Calu3 (cell line): ENCODE data around the gene GRIK4. TPM values are rescaled to one million over a fixed set of nuclear protein-coding genes. Genes with fewer than 3 reads are reported as not detected.

Source experiments
- BruUV-seq: library from RNA; stranded (reverse); fragments of 400-500 nt; replicated peaks from 2 replicates; lab custom pipeline; 2021; lab: Mats Ljungman, UMichigan
- CTCF ChIA-PET: fragments of 300-600 bp; sonication (Branson Sonifier 250); formaldehyde crosslinking; loops from one replicate; lab custom pipeline; 2022; ENCODE audit warnings: antibody characterized with exemption; lab: Charles Lee
- DNase-seq: peaks from one replicate; pipeline ENCODE4 v3.0.0; 2022
- H3K27ac Mint-ChIP-seq: one replicate; pipeline ENCODE4 v1.8.0; 2022; ENCODE audit warnings: mixed read lengths; ENCODE audit not compliant: unreplicated experiment
- H3K27me3 Mint-ChIP-seq: one replicate; pipeline ENCODE4 v1.8.0; 2022; ENCODE audit warnings: mixed read lengths; ENCODE audit not compliant: unreplicated experiment
- H3K36me3 Mint-ChIP-seq: one replicate; pipeline ENCODE4 v1.8.0; 2022; ENCODE audit warnings: mild to moderate bottlenecking, moderate library complexity, mixed read lengths; ENCODE audit not compliant: insufficient read depth, unreplicated experiment
- H3K4me1 Mint-ChIP-seq: one replicate; pipeline ENCODE4 v1.8.0; 2022; ENCODE audit warnings: mild to moderate bottlenecking, low read depth, mixed read lengths; ENCODE audit not compliant: unreplicated experiment
- H3K4me3 Mint-ChIP-seq: one replicate; pipeline ENCODE4 v1.8.0; 2022; ENCODE audit warnings: mild to moderate bottlenecking, low read depth, moderate library complexity, mixed read lengths; ENCODE audit not compliant: unreplicated experiment
- H3K9me3 Mint-ChIP-seq: one replicate; pipeline ENCODE4 v1.8.0; 2022; ENCODE audit warnings: low read depth, mixed read lengths; ENCODE audit not compliant: unreplicated experiment
- CTCF ChIP-seq: fragments of 200-600 bp; IDR thresholded peaks from one replicate; pipeline ENCODE4 v1.8.0; 2022; ENCODE audit warnings: antibody characterized with exemption; ENCODE audit not compliant: unreplicated experiment
- intact Hi-C: fragments of 100-400 bp; cut with micrococcal nuclease; formaldehyde crosslinking; loops from one replicate; pipeline ENCODE4 v1.10.0; 2022; ENCODE audit not compliant: unreplicated experiment
- total RNA-seq: library from RNA; stranded (reverse); gene quantifications from 2 replicates; pipeline ENCODE4 v1.2.3, GENCODE V29; 2022

Gene GRIK4
- total RNA-seq, 1 experiment from 2014 or later: not detected

DNA sequence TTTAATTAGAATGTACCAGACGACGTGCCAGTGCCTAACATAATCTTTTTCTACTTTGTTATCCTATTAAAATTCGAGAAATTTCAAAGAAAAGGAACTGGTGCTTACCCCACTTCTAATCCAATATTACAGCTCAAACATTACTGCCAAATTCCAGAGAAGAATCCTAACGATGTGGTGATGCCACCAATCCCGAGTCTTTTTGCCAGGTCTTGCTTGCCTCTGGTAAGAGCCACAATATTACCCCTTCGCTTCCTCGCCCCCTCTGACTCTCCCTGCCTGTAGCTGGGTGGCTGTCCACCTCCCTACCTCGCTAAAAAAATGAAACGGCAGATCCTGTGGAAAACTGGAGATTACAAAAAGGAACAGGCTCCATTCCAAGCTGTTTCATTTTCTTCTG, 462.9 kb downstream of the GRIK4 start:
- no peak overlapping the region for H3K27ac Mint-ChIP-seq
- CTCF ChIA-PET: no interaction called here

DNA sequence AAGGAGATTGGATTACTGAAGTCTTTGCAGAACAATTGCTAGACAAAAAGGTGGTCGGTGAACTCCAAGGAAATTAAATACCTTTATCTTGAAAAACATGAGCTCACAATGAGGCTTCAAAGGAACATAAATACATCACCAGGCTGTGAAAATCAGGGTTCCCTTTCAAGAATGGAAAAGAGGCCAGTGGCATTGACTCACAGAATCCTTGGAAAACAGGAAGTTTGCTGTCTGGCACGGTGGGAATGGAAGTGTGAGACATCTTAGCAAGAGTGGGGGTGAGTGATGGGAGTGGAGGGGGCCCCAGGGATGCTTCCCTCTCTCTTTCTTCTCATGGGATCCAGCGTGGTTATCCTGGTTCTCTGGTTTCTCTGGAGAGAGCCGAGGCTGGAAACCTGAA, 463.4 kb downstream of the GRIK4 start:
- Mint-ChIP-seq H3K27ac (no peak overlapping the region), H3K9me3 (no peaks in the 10 kb centered on the region), H3K27me3 (peaks cover 99% of the 10 kb centered on the region), H3K36me3 (no peaks in the 10 kb centered on the region), H3K4me3 (no peak overlapping the region), H3K4me1 (no peaks in the 10 kb centered on the region)
- CTCF ChIA-PET: no interaction called here
- no peak for DNase-seq
- TF ChIP-seq CTCF: no peak
- intact Hi-C loops: no loop called here
- BruUV-seq: no TSS peak

More for the DNA sequence above, 462.9 kb downstream of the GRIK4 start:
- no peak overlapping the region for H3K4me3 Mint-ChIP-seq
- no peaks in the 10 kb centered on the region for H3K36me3 Mint-ChIP-seq
- H3K4me1 Mint-ChIP-seq: no peaks in the 10 kb centered on the region
- peaks cover 99% of the 10 kb centered on the region for H3K27me3 Mint-ChIP-seq
- DNase-seq: no peak
- intact Hi-C loops: no loop called here
- BruUV-seq: no TSS peak
- no peaks in the 10 kb centered on the region for H3K9me3 Mint-ChIP-seq
- no peak for TF ChIP-seq CTCF

GRCh38 chr11:120977266-120978137, 466.0 kb downstream of the GRIK4 start:
- intact Hi-C loops: no loop called here
- no peak for DNase-seq
- Mint-ChIP-seq H3K4me1 (no peaks in the 10 kb centered on the region), H3K9me3 (no peaks in the 10 kb centered on the region), H3K27me3 (peaks cover 91% of the 10 kb centered on the region), H3K4me3 (no peak overlapping the region), H3K36me3 (no peaks in the 10 kb centered on the region), H3K27ac (no peak overlapping the region)
- CTCF ChIA-PET: interaction anchor here (0.5 kb wide), 1 partner anchor 153 kb away, joined by 5 read pairs; no protein-coding TSS in a partner anchor
- no TSS peak for BruUV-seq
- TF ChIP-seq CTCF: no peak

DNA sequence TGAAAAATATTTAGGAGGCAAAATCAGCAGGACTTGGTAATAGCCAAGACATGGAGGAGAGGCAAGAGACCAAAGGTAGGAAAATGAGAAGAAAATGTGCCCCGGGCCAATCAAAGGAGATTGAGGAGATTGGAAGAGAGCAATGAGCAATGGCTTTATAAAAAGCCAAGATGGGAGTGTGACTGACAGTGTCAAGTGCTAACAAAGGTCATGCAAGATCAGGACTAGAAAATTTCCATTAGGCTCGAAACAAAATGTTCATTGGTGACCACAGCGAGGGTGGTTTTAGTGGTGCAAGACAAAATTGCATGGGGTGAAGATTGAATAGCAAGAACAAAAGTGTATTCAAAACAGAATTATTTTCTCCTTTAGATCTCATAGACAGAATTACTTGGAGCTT, 467.2 kb downstream of the GRIK4 start:
- no peak for TF ChIP-seq CTCF
- no peak overlapping the region for H3K4me3 Mint-ChIP-seq
- no peak overlapping the region for H3K27ac Mint-ChIP-seq
- intact Hi-C loops: no loop called here
- CTCF ChIA-PET: no interaction called here
- no peaks in the 10 kb centered on the region for H3K36me3 Mint-ChIP-seq
- DNase-seq: no peak
- H3K9me3 Mint-ChIP-seq: no peaks in the 10 kb centered on the region
- H3K4me1 Mint-ChIP-seq: no peaks in the 10 kb centered on the region
- H3K27me3 Mint-ChIP-seq: peaks cover 91% of the 10 kb centered on the region
- no TSS peak for BruUV-seq
